HepG2 (cell line): Measurements from ENCODE around the gene ETNK1. TPM values are rescaled to one million over a fixed set of nuclear protein-coding genes. Genes with fewer than 3 reads are reported as not detected.
"Not testable (repeated sequence)": the region's sequence is repeated elsewhere in the genome, so short reads cannot be mapped to it uniquely, and the experiment has no call there.

ENCODE experiments used
- ATAC-seq: fragments of 200-7000 bp; cut with Tn5 transposase; 3 replicates; pipeline ENCODE4 v1.9.1; 2020; ENCODE audit warnings: mild to moderate bottlenecking, moderate library complexity
- BruUV-seq: library from RNA; stranded (reverse); fragments of 400-500 nt; replicated peaks from 2 replicates; lab custom pipeline; 2021; lab: Mats Ljungman, UMichigan
- CTCF ChIA-PET: fragments of 300-600 bp; formaldehyde crosslinking; extraction: SDS; loops from one replicate; lab custom pipeline; 2021; ENCODE audit warnings: low total read pairs, inconsistent platforms, low intra/inter-chr PET ratio; lab: Yijun Ruan, JAX
- POLR2A ChIA-PET: fragments of 350-600 bp; sonication (Branson Sonifier 250); formaldehyde crosslinking; loops from one replicate; lab custom pipeline; 2020; ENCODE audit warnings: antibody characterized with exemption, inconsistent platforms; lab: Yijun Ruan, JAX
- DNase-seq: peaks from one replicate; pipeline ENCODE4 v3.0.0-alpha.2; 2015; ENCODE audit warnings: low spot score
- FAIRE-seq: peaks from 3 replicates; lab custom pipeline; 2011; peaks lifted over from hg19 to GRCh38; lab: Jason Lieb, UNC
- H2AFZ ChIP-seq: one replicate; pipeline ENCODE4 v1.6.1; 2011; ENCODE audit warnings: low read length, inconsistent platforms
- H3K27ac ChIP-seq: fragments of 300-600 bp; 3 replicates; pipeline ENCODE4 v1.8.0; 2011; ENCODE audit warnings: mixed run types, mild to moderate bottlenecking, mixed read lengths, low read length, inconsistent platforms; ENCODE audit not compliant: insufficient read depth; ENCODE audit errors: extremely low read length
- H3K27me3 ChIP-seq, 2 experiments: fragments of 200-600 bp in 1 of 2; 2 replicates in 1 of 2; 3 replicates in 1 of 2; pipeline versions ENCODE4 v1.6.0 to v1.8.0; 2011; ENCODE audit warnings: low read length in 2 of 2, mild to moderate bottlenecking in 2 of 2, moderate library complexity in 2 of 2, inconsistent platforms in 1 of 2; ENCODE audit not compliant: insufficient read depth in 2 of 2, control insufficient read depth in 1 of 2
- H3K36me3 ChIP-seq, 2 experiments: fragments of 200-600 bp in 1 of 2; replicated peaks in 1 of 2; 2 replicates in 1 of 2; 3 replicates in 1 of 2; pipeline versions ENCODE4 v1.5.1 to v1.8.0; 2011; ENCODE audit warnings: low read length in 2 of 2, inconsistent platforms in 1 of 2; ENCODE audit not compliant: insufficient read depth in 2 of 2, control insufficient read depth in 1 of 2
- H3K4me1 ChIP-seq: 2 replicates; pipeline ENCODE4 v1.5.1; 2012; ENCODE audit warnings: low read length, inconsistent platforms; ENCODE audit not compliant: insufficient read depth
- H3K4me2 ChIP-seq: 2 replicates; pipeline ENCODE4 v1.6.0; 2011; ENCODE audit warnings: low read depth, low read length, inconsistent platforms
- H3K4me3 ChIP-seq, 3 experiments: fragments of 200-600 bp in 1 of 3; sonication (generic), shearing (Covaris generic) in 1 of 3; replicated peaks in 1 of 3; 2 replicates each; pipeline ENCODE4 v1.5.1; 2011 to 2016; ENCODE audit warnings: low read length in 3 of 3, inconsistent platforms in 2 of 3, low read depth in 2 of 3, mild to moderate bottlenecking in 2 of 3, control low read depth in 1 of 3, mixed read lengths in 1 of 3; ENCODE audit not compliant: insufficient read depth in 1 of 3
- H3K79me2 ChIP-seq: one replicate; pipeline ENCODE4 v1.6.1; 2011; ENCODE audit warnings: low read length, inconsistent platforms; ENCODE audit not compliant: insufficient read depth
- H3K9ac ChIP-seq: 2 replicates; pipeline ENCODE4 v1.6.0; 2011; ENCODE audit warnings: mild to moderate bottlenecking, low read depth, low read length, inconsistent platforms; ENCODE audit not compliant: insufficient read depth
- H3K9me3 ChIP-seq: 2 replicates; pipeline ENCODE4 v1.5.1; 2012; ENCODE audit warnings: mild to moderate bottlenecking, low read length
- H4K20me1 ChIP-seq: 2 replicates; pipeline ENCODE4 v1.6.0; 2011; ENCODE audit warnings: inconsistent platforms, mild to moderate bottlenecking, low read length, moderate library complexity; ENCODE audit not compliant: insufficient read depth
- SALL2 ChIP-seq: sonication (generic); formaldehyde crosslinking; IDR thresholded peaks from 2 replicates; pipeline ENCODE4 v1.8.1; 2023; ENCODE audit warnings: mild to moderate bottlenecking, missing genetic modification reagents, inconsistent platforms
- ZBTB3 ChIP-seq: sonication (generic); formaldehyde crosslinking; IDR thresholded peaks from 2 replicates; pipeline ENCODE4 v1.4.0; 2020; ENCODE audit warnings: low read depth, mild to moderate bottlenecking, moderate library complexity, missing genetic modification reagents, borderline replicate concordance
- ZMYM3 ChIP-seq: sonication (generic); formaldehyde crosslinking; IDR thresholded peaks from 2 replicates; pipeline ENCODE4 v1.5.1; 2020; ENCODE audit warnings: mild to moderate bottlenecking, missing genetic modification reagents
- ZNF264 ChIP-seq: sonication (generic); formaldehyde crosslinking; IDR thresholded peaks from 2 replicates; pipeline ENCODE4 v1.4.0; 2020; ENCODE audit warnings: missing genetic modification reagents
- ZNF274 ChIP-seq: sonication (generic); formaldehyde crosslinking; IDR thresholded peaks from 2 replicates; pipeline ENCODE4 v1.5.1; 2020; ENCODE audit warnings: mild to moderate bottlenecking, missing genetic modification reagents
- ZNF350 ChIP-seq: sonication (generic); formaldehyde crosslinking; IDR thresholded peaks from 2 replicates; pipeline ENCODE4 v1.4.0; 2020; ENCODE audit warnings: mild to moderate bottlenecking, low read depth, missing genetic modification reagents, borderline replicate concordance
- ZNF556 ChIP-seq: sonication (generic); formaldehyde crosslinking; IDR thresholded peaks from 2 replicates; pipeline ENCODE4 v1.4.0; 2020; ENCODE audit warnings: mild to moderate bottlenecking, missing genetic modification reagents, borderline replicate concordance
- WGBS: methylation state at CpG from one replicate; pipeline ENCODE4 v1.1.6; 2017; ENCODE audit warnings: low lambda C conversion rate; 5-methylcytosine and 5-hydroxymethylcytosine counted together
- in situ Hi-C: cut with HindIII; loops from 2 replicates; pipeline ENCODE4 v1.10.0; 2017; ENCODE audit warnings: low pct_unique_long_range_greater_than_20kb; ENCODE audit not compliant: extremely low pct_ligation_motif_present
- intact Hi-C: fragments of 100-400 bp; cut with micrococcal nuclease; formaldehyde crosslinking; loops from one replicate; pipeline ENCODE4 v1.10.0; 2022; ENCODE audit not compliant: unreplicated experiment
- polyA plus RNA-seq, 8 experiments: library from polyadenylated mRNA; depleted of rRNA in 3 of 8; stranded (reverse) in 7 of 8; unstranded in 1 of 8; fragments of >200 nt; fragmentation: Illumina TruSeq in 4 of 8; extraction: Trizol in 4 of 8; gene quantifications; 2 replicates each; pipeline versions ENCODE4 v1.2.1 to v1.2.3, GENCODE V29; 2011 to 2016; ENCODE audit warnings: low read depth in 4 of 8, missing spikeins in 1 of 8, mixed read lengths in 1 of 8; ENCODE audit not compliant: insufficient read depth in 1 of 8
- total RNA-seq, 5 experiments: library from RNA; depleted of rRNA; stranded (reverse); fragments of >200 nt; fragmentation: Illumina TruSeq; extraction: Trizol; gene quantifications; 2 replicates each; pipeline ENCODE4 v1.2.3, GENCODE V29; 2016; ENCODE audit warnings: low read depth in 1 of 5
- TF ChIP-seq, protein P1 (sequence below): sonication (generic); formaldehyde crosslinking; IDR thresholded peaks from 2 replicates; pipeline ENCODE4 v1.4.0; 2020; ENCODE audit warnings: missing genetic modification reagents

Gene ETNK1
- total and polyA plus RNA-seq, 2 of the 13 experiments (the other 11 are each of a cell fraction or from before 2014, with no cell fraction given) = 14.4 to 55.7 TPM

DNA sequence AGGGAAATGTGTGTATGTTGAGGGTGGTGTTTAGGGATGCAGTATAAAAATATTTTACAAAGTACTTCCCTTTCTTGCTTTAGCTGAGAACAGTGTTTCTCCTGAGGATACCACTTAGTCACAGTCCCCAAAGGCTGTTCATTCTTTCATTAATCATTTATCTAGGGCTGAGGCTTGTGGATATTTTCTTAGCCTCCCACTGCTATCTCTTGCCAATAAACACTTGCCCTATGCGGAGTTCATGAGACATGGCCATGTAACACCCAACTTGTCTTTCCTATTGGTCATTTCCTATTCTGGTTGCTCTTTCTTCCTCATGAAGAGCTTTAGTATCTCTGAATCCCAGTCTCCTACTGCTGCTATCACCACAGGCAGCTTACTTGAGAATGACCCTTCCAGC, 75.1 kb downstream of the ETNK1 start:
- no peaks in the 10 kb centered on the region for H4K20me1 ChIP-seq
- 0% methylated on average over 1 of the region's 1 CpG for WGBS
- no TSS peak for BruUV-seq
- FAIRE-seq = no peak
- in situ Hi-C loops (no loop called here), intact Hi-C loops (no loop called here)
- no peak for TF ChIP-seq ZNF274 (CRISPR knock-in tag)
- POLR2A ChIA-PET = no interaction called here
- no peak overlapping the region for H3K4me3 ChIP-seq
- H3K9ac ChIP-seq = no peak overlapping the region
- no peaks in the 10 kb centered on the region for H3K27me3 ChIP-seq
- no peak overlapping the region for H2AFZ ChIP-seq
- no peaks in the 10 kb centered on the region for H3K9me3 ChIP-seq
- no peaks in the 10 kb centered on the region for H3K79me2 ChIP-seq
- CTCF ChIA-PET = no interaction called here
- ATAC-seq = no peak; the same call in 2 of the 3 replicates
- H3K36me3 ChIP-seq = no peaks in the 10 kb centered on the region
- H3K4me2 ChIP-seq = no peak overlapping the region
- H3K4me1 ChIP-seq = no peaks in the 10 kb centered on the region
- no peak for DNase-seq
- H3K27ac ChIP-seq = no peak overlapping the region

DNA sequence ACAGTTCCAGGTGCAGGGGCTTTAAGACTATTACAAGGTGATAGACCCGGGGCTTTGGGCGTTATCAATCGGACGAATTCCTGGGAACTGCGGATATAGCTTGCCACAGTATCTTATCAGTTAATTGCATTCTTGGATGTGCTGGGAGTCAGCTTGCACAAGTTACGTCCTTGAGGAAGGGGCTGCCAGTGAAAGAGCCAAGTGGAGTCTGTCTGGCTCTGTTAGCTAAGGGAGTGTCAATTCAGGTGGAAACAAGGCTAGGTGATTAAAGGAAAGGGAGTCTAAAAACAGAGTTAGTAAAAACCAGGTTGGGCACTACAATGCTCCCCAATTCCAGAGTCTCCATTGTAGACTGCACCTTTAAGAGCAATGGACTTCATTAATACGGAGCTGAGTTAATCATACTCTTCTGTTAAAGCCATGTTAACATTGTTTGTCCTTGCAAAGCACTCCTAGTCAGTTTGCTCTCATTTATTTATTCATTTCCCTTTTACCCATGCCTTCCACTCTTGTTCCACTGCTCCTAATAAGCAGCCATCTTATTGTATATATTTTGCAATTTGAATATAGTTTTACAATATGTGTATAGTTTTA, 76.3 kb downstream of the ETNK1 start:
- in situ Hi-C loops, H3K4me2 ChIP-seq, H3K27me3 ChIP-seq, ATAC-seq, H3K9me3 ChIP-seq, H3K4me1 ChIP-seq, H3K36me3 ChIP-seq, H2AFZ ChIP-seq, DNase-seq, H3K79me2 ChIP-seq, FAIRE-seq, H4K20me1 ChIP-seq, H3K9ac ChIP-seq, CTCF ChIA-PET, BruUV-seq, H3K4me3 ChIP-seq, POLR2A ChIA-PET, H3K27ac ChIP-seq, intact Hi-C loops: not testable (repeated sequence)
- 44% methylated on average over 7 of the region's 7 CpGs for WGBS

DNA sequence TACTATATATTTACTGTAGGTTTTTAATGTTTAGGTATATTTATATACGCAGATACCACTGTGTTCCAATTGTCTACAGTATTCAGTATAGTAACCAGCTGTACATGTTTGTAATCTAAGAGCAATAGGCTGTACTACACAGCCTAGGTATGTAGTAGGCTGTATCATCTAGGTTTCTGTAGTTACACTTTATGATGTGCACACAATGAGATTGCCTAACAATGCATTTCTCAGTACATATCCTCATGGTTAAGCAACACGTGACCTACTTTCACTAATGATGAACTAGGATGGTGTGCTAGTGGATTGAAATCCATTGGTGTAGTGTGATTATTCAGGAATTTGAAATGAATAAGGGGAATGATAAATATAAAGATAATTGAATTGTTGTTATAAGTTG, 77.7 kb downstream of the ETNK1 start:
- Histone ChIP-seq H3K27me3 (no peaks in the 10 kb centered on the region), H3K4me2 (no peak overlapping the region), H3K4me3 (no peak overlapping the region), H4K20me1 (no peaks in the 10 kb centered on the region), H3K36me3 (no peaks in the 10 kb centered on the region), H3K27ac (no peak overlapping the region), H2AFZ (no peak overlapping the region)
- FAIRE-seq (no peak), DNase-seq (no peak), ATAC-seq (no peak)
- no TSS peak for BruUV-seq
- in situ Hi-C loops = no loop called here
- ChIA-PET POLR2A (no interaction called here), CTCF (no interaction called here)
- WGBS = 24% methylated on average over 2 of the region's 2 CpGs
- TF ChIP-seq ZNF264 (CRISPR knock-in tag) (no peak), ZBTB3 (CRISPR knock-in tag) (no peak), ZNF556 (no peak), SALL2 (no peak), ZNF350 (CRISPR knock-in tag) (no peak), ZMYM3 (CRISPR knock-in tag) (no peak)
- TF ChIP-seq, protein P1, sequence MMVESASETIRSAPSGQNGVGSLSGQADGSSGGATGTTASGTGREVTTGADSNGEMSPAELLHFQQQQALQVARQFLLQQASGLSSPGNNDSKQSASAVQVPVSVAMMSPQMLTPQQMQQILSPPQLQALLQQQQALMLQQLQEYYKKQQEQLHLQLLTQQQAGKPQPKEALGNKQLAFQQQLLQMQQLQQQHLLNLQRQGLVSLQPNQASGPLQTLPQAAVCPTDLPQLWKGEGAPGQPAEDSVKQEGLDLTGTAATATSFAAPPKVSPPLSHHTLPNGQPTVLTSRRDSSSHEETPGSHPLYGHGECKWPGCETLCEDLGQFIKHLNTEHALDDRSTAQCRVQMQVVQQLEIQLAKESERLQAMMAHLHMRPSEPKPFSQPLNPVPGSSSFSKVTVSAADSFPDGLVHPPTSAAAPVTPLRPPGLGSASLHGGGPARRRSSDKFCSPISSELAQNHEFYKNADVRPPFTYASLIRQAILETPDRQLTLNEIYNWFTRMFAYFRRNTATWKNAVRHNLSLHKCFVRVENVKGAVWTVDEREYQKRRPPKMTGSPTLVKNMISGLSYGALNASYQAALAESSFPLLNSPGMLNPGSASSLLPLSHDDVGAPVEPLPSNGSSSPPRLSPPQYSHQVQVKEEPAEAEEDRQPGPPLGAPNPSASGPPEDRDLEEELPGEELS (CRISPR knock-in tag) = no peak
- TF ChIP-seq, all 625 proteins: peak for 0
- Histone ChIP-seq H3K9me3 (no peaks in the 10 kb centered on the region), H3K9ac (no peak overlapping the region), H3K4me1 (no peaks in the 10 kb centered on the region), H3K79me2 (no peaks in the 10 kb centered on the region)
- intact Hi-C loops = no loop called here
